Measurements from ENCODE around the gene TIMM22.
"Not testable (repeated sequence)": the region's sequence is repeated elsewhere in the genome, so short reads cannot be mapped to it uniquely, and the experiment has no call there.

Gene TIMM22

DNA sequence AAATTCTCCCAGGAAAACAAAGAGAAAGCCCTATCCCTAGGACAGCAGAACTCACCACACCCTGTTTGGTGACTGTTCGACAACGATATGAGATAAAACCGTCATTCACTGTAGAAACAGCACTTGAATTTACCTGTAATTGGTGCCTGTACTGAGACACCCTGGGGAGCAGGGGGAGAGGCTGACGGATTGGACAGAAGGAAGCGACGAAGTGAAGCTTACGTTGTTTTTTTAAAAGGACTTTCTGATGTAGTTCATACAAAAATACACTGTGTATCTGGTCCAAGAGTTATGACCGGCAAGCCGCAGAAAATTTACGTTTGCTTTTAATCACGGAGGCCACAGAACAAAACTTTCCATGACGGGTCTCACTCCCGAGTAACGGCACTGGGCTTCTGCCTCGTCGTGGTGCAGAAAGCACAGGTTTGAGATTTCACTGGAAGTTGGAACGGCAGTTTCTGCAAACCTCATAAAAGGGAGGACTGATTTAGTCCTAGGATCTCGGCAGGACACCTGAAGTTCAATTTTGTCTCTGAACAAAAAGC is 27.0 kb upstream of the TIMM22 start (continued):
- TF ChIP-seq, protein P1, sequence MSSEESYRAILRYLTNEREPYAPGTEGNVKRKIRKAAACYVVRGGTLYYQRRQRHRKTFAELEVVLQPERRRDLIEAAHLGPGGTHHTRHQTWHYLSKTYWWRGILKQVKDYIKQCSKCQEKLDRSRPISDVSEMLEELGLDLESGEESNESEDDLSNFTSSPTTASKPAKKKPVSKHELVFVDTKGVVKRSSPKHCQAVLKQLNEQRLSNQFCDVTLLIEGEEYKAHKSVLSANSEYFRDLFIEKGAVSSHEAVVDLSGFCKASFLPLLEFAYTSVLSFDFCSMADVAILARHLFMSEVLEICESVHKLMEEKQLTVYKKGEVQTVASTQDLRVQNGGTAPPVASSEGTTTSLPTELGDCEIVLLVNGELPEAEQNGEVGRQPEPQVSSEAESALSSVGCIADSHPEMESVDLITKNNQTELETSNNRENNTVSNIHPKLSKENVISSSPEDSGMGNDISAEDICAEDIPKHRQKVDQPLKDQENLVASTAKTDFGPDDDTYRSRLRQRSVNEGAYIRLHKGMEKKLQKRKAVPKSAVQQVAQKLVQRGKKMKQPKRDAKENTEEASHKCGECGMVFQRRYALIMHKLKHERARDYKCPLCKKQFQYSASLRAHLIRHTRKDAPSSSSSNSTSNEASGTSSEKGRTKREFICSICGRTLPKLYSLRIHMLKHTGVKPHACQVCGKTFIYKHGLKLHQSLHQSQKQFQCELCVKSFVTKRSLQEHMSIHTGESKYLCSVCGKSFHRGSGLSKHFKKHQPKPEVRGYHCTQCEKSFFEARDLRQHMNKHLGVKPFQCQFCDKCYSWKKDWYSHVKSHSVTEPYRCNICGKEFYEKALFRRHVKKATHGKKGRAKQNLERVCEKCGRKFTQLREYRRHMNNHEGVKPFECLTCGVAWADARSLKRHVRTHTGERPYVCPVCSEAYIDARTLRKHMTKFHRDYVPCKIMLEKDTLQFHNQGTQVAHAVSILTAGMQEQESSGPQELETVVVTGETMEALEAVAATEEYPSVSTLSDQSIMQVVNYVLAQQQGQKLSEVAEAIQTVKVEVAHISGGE (tag by site-specific recombination; conservative IDR thresholded peaks at IDR 0.05; ENCODE audit: low read depth) = 0 out of 2 replicates have a peak, but pooled peaks have one; percentile 0
- TF ChIP-seq KLF8 (tag by site-specific recombination; IDR thresholded peaks at IDR 0.05) (peak; percentile 53; the same call in 1 of the 2 replicates), ZBTB17 (tag by site-specific recombination; IDR thresholded peaks at IDR 0.05) (0 out of 2 replicates have a peak, but pooled peaks have one; percentile 1), SETDB1 (IDR thresholded peaks at IDR 0.05; ENCODE audit: insufficient read length, low read length) (no peak), ZNF600 (tag by site-specific recombination; IDR thresholded peaks at IDR 0.05) (peak; percentile 78), ZNF24 (tag by site-specific recombination; IDR thresholded peaks at IDR 0.05) (0 out of 2 replicates have a peak, but pooled peaks have one; percentile 30), ZSCAN23 (tag by site-specific recombination; IDR thresholded peaks at IDR 0.05) (no peak), WT1 (tag by site-specific recombination; IDR thresholded peaks at IDR 0.05) (0 out of 2 replicates have a peak, but pooled peaks have one; percentile 15)

DNA sequence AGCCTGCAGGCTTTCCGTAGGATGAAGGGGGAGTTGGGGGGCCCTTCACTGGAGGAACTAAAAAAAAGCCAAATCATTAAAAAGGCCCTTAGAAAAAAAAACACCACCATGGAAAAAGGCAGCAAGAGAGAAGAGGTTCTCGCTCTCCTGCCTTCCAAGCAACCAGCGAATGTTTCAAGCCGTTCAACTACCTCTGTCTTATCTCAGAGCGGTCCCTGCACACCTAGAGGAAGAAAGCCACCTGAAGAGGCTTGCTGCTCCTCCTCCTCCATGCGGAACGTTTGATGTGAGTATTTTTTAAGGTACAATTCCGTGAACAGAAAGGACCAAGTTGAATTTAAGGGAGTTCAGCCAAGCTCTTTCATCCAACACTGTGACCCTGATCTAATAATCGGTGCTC is 26.6 kb upstream of the TIMM22 start:
- POLR2A ChIA-PET = interaction anchor here (1.2 to 1.6 kb wide), 2 partner anchors 9 to 13 kb away, joined by 3 to 4 read pairs; partner anchors contain the start of gene NXN
- Histone ChIP-seq H3K9me3 (ENCODE audit: control insufficient read depth, insufficient read depth, low read depth, low read length) (no peaks in the 10 kb centered on the region), H3K4me3 (ENCODE audit: low read depth, low read length) (no peak overlapping the region), H3K36me3 (ENCODE audit: control insufficient read depth in 2 of 2, insufficient read depth in 1 of 2, low read length in 2 of 2) (no peaks in the 10 kb centered on the region; a peak in 1 of 3 replicates), H3K4me1 (ENCODE audit: control insufficient read depth, insufficient read depth, low read length) (peaks cover 24% of the 10 kb centered on the region), H3K27ac (ENCODE audit: extremely low read depth, low read depth, low read length) (peak overlapping the region; percentile 18; the same call in 1 of the 2 replicates)
- peak; percentile 91 for TF ChIP-seq ZBTB17 (tag by site-specific recombination; IDR thresholded peaks at IDR 0.05)
- no peak for TF ChIP-seq ZNF670 (tag by site-specific recombination; IDR thresholded peaks at IDR 0.05; ENCODE audit: low read depth)
- 0 out of 2 replicates have a peak, but pooled peaks have one; percentile 13 for TF ChIP-seq FEZF1 (tag by site-specific recombination; IDR thresholded peaks at IDR 0.05)
- CTCF ChIA-PET = interaction anchor here (0.7 to 1.5 kb wide), 4 partner anchors 10 to 110 kb away, joined by 3 to 4 read pairs (median 4); no protein-coding TSS in a partner anchor

DNA sequence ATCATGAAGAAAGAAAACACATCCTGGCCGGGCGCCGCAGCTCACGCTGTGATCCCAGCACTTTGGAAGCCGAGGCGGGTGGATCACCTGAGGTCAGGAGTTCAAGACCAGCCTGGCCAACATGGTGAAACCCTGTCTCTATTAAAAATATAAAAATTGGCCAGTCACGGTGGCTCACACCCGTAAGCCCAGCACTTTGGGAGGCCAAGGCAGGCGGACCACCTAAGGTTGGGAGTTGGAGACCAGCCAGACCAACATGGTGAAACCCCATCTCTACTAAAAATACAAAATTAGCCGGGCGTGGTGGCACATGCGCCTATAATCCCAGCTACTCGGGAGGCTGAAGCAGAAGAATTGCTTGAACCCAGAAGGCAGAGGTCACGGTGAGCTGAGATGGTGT is 25.1 kb upstream of the TIMM22 start:
- POLR2A ChIA-PET; H3K4me3 ChIP-seq (ENCODE audit: low read depth, low read length); H3K36me3 ChIP-seq (ENCODE audit: control insufficient read depth in 2 of 2, insufficient read depth in 1 of 2, low read length in 2 of 2); H3K9me3 ChIP-seq (ENCODE audit: control insufficient read depth, insufficient read depth, low read depth, low read length); CTCF ChIA-PET; H3K27ac ChIP-seq (ENCODE audit: extremely low read depth, low read depth, low read length): not testable (repeated sequence)
- H3K4me1 ChIP-seq (ENCODE audit: control insufficient read depth, insufficient read depth, low read length) = peaks cover 21% of the 10 kb centered on the region

DNA sequence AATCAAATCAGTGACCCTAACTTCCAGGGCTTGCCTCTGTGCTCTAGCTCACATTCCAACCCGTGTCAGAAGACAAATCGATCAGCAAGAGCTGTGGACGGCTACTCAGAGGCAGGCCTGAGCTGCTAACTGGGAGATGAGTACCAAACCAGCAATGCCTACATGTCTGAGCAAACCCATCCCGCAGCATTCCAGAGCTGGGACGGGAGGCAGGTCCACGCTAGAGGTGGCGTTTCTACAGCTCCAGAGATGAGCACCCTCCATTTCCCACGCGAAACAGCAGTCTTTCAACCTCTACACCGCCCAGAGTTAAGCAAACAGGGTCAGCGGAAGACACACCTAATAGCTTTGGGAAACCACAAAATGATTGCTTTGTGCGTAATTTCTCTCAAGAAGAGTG is 23.9 kb upstream of the TIMM22 start:
- POLR2A ChIA-PET = interaction anchor here (0.6 to 1.6 kb wide), 7 partner anchors 16 to 708 kb away, joined by 3 to 9 read pairs (median 6); no protein-coding TSS in a partner anchor
- TF ChIP-seq, protein P2, sequence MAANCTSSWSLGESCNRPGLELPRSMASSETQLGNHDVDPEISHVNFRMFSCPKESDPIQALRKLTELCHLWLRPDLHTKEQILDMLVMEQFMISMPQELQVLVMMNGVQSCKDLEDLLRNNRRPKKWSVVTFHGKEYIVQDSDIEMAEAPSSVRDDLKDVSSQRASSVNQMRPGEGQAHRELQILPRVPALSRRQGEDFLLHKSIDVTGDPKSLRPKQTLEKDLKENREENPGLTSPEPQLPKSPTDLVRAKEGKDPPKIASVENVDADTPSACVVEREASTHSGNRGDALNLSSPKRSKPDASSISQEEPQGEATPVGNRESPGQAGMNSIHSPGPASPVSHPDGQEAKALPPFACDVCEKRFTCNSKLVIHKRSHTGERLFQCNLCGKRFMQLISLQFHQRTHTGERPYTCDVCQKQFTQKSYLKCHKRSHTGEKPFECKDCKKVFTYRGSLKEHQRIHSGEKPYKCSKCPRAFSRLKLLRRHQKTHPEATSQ (tag by site-specific recombination; IDR thresholded peaks at IDR 0.05) = no peak
- 0 out of 2 replicates have a peak, but pooled peaks have one; percentile 27 for TF ChIP-seq KLF1 (tag by site-specific recombination; IDR thresholded peaks at IDR 0.05)
- no peak for TF ChIP-seq ZNF560 (tag by site-specific recombination; IDR thresholded peaks at IDR 0.05; ENCODE audit: borderline replicate concordance)
- TF ChIP-seq ZNF121 (tag by site-specific recombination; IDR thresholded peaks at IDR 0.05) = no peak
- 0 out of 2 replicates have a peak, but pooled peaks have one; percentile 13 for TF ChIP-seq OSR2 (tag by site-specific recombination; IDR thresholded peaks at IDR 0.05)
- TF ChIP-seq ZNF157 (tag by site-specific recombination; IDR thresholded peaks at IDR 0.05) = no peak
- peak; percentile 19; the same call in 1 of the 2 replicates for TF ChIP-seq EGR2 (tag by site-specific recombination; IDR thresholded peaks at IDR 0.05; ENCODE audit: low read depth)
- no peak overlapping the region for H3K27ac ChIP-seq (ENCODE audit: extremely low read depth, low read depth, low read length)
- no peaks in the 10 kb centered on the region; a peak in 1 of 3 replicates for H3K36me3 ChIP-seq (ENCODE audit: control insufficient read depth in 2 of 2, insufficient read depth in 1 of 2, low read length in 2 of 2)
- H3K4me3 ChIP-seq (ENCODE audit: low read depth, low read length) = no peak overlapping the region
- H3K4me1 ChIP-seq (ENCODE audit: control insufficient read depth, insufficient read depth, low read length) = peaks cover 27% of the 10 kb centered on the region
- CTCF ChIA-PET = interaction anchor here (1.7 to 1.9 kb wide), 2 partner anchors 94 to 177 kb away, joined by 5 to 6 read pairs; no protein-coding TSS in a partner anchor
- no peaks in the 10 kb centered on the region for H3K9me3 ChIP-seq (ENCODE audit: control insufficient read depth, insufficient read depth, low read depth, low read length)

All from HEK293 (cell line).